PFSK-1 (cell line): ENCODE results near the gene SLC36A3.

Experiments used
- POLR2AphosphoS5 ChIP-seq: IDR thresholded peaks from 2 replicates; pipeline ENCODE4 v1.6.1; 2012; ENCODE audit warnings: low read depth, mild to moderate bottlenecking, control low read depth, low read length, moderate library complexity
- SIN3A ChIP-seq: IDR thresholded peaks from 2 replicates; pipeline ENCODE4 v1.6.1; 2012; ENCODE audit warnings: mild to moderate bottlenecking, low read length, moderate library complexity, borderline replicate concordance; ENCODE audit not compliant: insufficient read depth
- TAF1 ChIP-seq: IDR thresholded peaks from 2 replicates; pipeline ENCODE4 v1.6.1; 2012; ENCODE audit warnings: low read length, control low read depth, borderline replicate concordance; ENCODE audit not compliant: insufficient read depth
- TF ChIP-seq, protein P1 (sequence below), 2 experiments: IDR thresholded peaks; 2 replicates each; pipeline versions ENCODE4 v1.6.1 to v1.8.0; 2011 to 2012; ENCODE audit warnings: low read depth in 2 of 2, low read length in 2 of 2, control low read depth in 1 of 2, inconsistent platforms in 1 of 2, mild to moderate bottlenecking in 1 of 2, moderate library complexity in 1 of 2; ENCODE audit not compliant: insufficient read depth in 1 of 2

DNA sequence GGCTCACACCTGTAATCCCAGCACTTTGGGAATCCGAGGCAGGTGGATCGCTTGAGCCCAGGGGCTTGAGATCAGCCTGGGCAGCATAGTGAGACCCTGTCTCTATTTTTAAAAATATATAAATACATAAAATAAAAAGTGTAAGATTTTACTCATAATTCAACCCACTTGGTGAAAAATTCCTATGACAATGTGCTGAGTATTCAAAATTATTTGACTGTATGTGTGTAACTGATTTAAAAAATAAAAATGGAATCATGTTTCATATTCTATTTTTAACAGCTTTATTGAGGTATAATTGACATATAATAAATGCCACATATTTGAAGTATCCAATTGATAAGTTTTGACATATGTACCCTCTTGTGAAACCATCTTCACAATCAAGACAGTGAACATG, 27.8 kb downstream of the SLC36A3 start:
- TF ChIP-seq POLR2AphosphoS5: no peak
- no peak for TF ChIP-seq TAF1
- TF ChIP-seq, protein P1, sequence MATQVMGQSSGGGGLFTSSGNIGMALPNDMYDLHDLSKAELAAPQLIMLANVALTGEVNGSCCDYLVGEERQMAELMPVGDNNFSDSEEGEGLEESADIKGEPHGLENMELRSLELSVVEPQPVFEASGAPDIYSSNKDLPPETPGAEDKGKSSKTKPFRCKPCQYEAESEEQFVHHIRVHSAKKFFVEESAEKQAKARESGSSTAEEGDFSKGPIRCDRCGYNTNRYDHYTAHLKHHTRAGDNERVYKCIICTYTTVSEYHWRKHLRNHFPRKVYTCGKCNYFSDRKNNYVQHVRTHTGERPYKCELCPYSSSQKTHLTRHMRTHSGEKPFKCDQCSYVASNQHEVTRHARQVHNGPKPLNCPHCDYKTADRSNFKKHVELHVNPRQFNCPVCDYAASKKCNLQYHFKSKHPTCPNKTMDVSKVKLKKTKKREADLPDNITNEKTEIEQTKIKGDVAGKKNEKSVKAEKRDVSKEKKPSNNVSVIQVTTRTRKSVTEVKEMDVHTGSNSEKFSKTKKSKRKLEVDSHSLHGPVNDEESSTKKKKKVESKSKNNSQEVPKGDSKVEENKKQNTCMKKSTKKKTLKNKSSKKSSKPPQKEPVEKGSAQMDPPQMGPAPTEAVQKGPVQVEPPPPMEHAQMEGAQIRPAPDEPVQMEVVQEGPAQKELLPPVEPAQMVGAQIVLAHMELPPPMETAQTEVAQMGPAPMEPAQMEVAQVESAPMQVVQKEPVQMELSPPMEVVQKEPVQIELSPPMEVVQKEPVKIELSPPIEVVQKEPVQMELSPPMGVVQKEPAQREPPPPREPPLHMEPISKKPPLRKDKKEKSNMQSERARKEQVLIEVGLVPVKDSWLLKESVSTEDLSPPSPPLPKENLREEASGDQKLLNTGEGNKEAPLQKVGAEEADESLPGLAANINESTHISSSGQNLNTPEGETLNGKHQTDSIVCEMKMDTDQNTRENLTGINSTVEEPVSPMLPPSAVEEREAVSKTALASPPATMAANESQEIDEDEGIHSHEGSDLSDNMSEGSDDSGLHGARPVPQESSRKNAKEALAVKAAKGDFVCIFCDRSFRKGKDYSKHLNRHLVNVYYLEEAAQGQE (IDR thresholded peaks at IDR 0.05; ENCODE audit: insufficient read depth in 1 of 2, low read depth in 2 of 2, low read length in 2 of 2): no peak
- no peak for TF ChIP-seq SIN3A
